NT2/D1 (cell line): ENCODE data around the gene MEIS2.

ENCODE experiments used
- SUZ12 ChIP-seq: IDR thresholded peaks from 2 replicates; pipeline ENCODE4 v1.6.1; 2011; ENCODE audit not compliant: insufficient read length, insufficient read depth; ENCODE audit errors: extremely low read depth
- ZNF274 ChIP-seq: IDR thresholded peaks from 2 replicates; pipeline ENCODE4 v1.6.1; 2011; ENCODE audit warnings: mild to moderate bottlenecking, low read depth, low read length

- TF ChIP-seq SUZ12 (no peak), ZNF274 (no peak)
These were observed 221.6 kb downstream of the MEIS2 start for GRCh38 chr15:36878684-36879262.
